Liver (tissue), 9 donors: ENCODE results near the gene COLEC12. TPM values are rescaled to one million over a fixed set of nuclear protein-coding genes. Genes with fewer than 3 reads are reported as not detected.

Source experiments
- DNase-seq: peaks from one replicate; pipeline ENCODE4 v3.0.0-alpha.2; 2017; ENCODE audit warnings: low spot score
- H3K27ac ChIP-seq, 2 donors: one replicate each; pipeline ENCODE4 v1.7.0; 2013; ENCODE audit warnings: inconsistent platforms in 2 of 2, low read length in 2 of 2, control low read depth in 1 of 2, low read depth in 1 of 2, mild to moderate bottlenecking in 1 of 2
- H3K27me3 ChIP-seq, 4 donors: one replicate each; pipeline versions ENCODE4 v1.6.1 to v1.7.0; 2013; ENCODE audit warnings: low read length in 3 of 4, inconsistent platforms in 1 of 4, mild to moderate bottlenecking in 1 of 4, moderate library complexity in 1 of 4; ENCODE audit not compliant: control insufficient read depth in 4 of 4, insufficient read depth in 4 of 4
- H3K36me3 ChIP-seq, 4 donors: one replicate each; pipeline versions ENCODE4 v1.6.1 to v1.7.0; 2013; ENCODE audit warnings: low read length in 3 of 4, mild to moderate bottlenecking in 3 of 4, low read depth in 1 of 4, moderate library complexity in 1 of 4; ENCODE audit not compliant: control insufficient read depth in 4 of 4, insufficient read depth in 3 of 4
- H3K4me1 ChIP-seq, 4 donors: one replicate each; pipeline versions ENCODE4 v1.6.1 to v1.7.0; 2013; ENCODE audit warnings: low read length in 3 of 4, mild to moderate bottlenecking in 3 of 4, moderate library complexity in 1 of 4; ENCODE audit not compliant: control insufficient read depth in 4 of 4, insufficient read depth in 4 of 4
- H3K4me3 ChIP-seq, 3 donors: one replicate each; pipeline versions ENCODE4 v1.6.1 to v1.7.0; 2013; ENCODE audit warnings: low read length in 3 of 3, control low read depth in 1 of 3, low read depth in 1 of 3, mild to moderate bottlenecking in 1 of 3
- H3K9ac ChIP-seq, 2 donors: one replicate each; pipeline ENCODE4 v1.7.0; 2013; ENCODE audit warnings: low read length in 2 of 2, mild to moderate bottlenecking in 2 of 2, moderate library complexity in 2 of 2, control low read depth in 1 of 2, low read depth in 1 of 2
- H3K9me3 ChIP-seq, 4 donors: one replicate each; pipeline versions ENCODE4 v1.6.1 to v1.7.0; 2013; ENCODE audit warnings: low read length in 3 of 4; ENCODE audit not compliant: control insufficient read depth in 4 of 4
- ATF3 ChIP-seq: IDR thresholded peaks from 2 replicates; pipeline ENCODE4 v1.6.1; 2016; ENCODE audit warnings: antibody characterized with exemption
- CTCF ChIP-seq: fragments of 150-350 bp; IDR thresholded peaks from 2 replicates; pipeline ENCODE4 v1.5.1; 2017; ENCODE audit warnings: improper control_type of control experiment, low read depth, low read length; ENCODE audit not compliant: missing input control
- EGR1 ChIP-seq, 2 donors: IDR thresholded peaks; 2 replicates each; pipeline ENCODE4 v1.6.1; 2016 to 2018; ENCODE audit warnings: antibody characterized with exemption in 2 of 2, low read depth in 2 of 2
- FOXA1 ChIP-seq: IDR thresholded peaks from 2 replicates; pipeline ENCODE4 v1.6.1; 2016; ENCODE audit warnings: antibody characterized with exemption
- FOXA2 ChIP-seq: IDR thresholded peaks from 2 replicates; pipeline ENCODE4 v1.6.1; 2016; ENCODE audit warnings: antibody characterized with exemption
- GABPA ChIP-seq, 2 donors: IDR thresholded peaks in 1 of 2; conservative IDR thresholded peaks in 1 of 2; 2 replicates each; pipeline ENCODE4 v1.6.1; 2016; ENCODE audit warnings: antibody characterized with exemption in 2 of 2, mild to moderate bottlenecking in 1 of 2, moderate library complexity in 1 of 2
- HNF4A ChIP-seq, 2 donors: conservative IDR thresholded peaks; 2 replicates each; pipeline ENCODE4 v1.6.1; 2016; ENCODE audit warnings: antibody characterized with exemption in 2 of 2, mild to moderate bottlenecking in 2 of 2
- HNF4G ChIP-seq: IDR thresholded peaks from 2 replicates; pipeline ENCODE4 v1.6.1; 2016; ENCODE audit warnings: antibody characterized with exemption
- JUND ChIP-seq, 2 donors: IDR thresholded peaks; 2 replicates each; pipeline ENCODE4 v1.6.1; 2016; ENCODE audit warnings: antibody characterized with exemption in 2 of 2
- MAX ChIP-seq: IDR thresholded peaks from 2 replicates; pipeline ENCODE4 v1.6.1; 2016; ENCODE audit warnings: antibody characterized with exemption
- NR2F2 ChIP-seq: IDR thresholded peaks from 2 replicates; pipeline ENCODE4 v1.6.1; 2016; ENCODE audit warnings: antibody characterized with exemption
- RAD21 ChIP-seq, 2 donors: IDR thresholded peaks; 2 replicates each; pipeline ENCODE4 v1.6.1; 2016; ENCODE audit warnings: antibody characterized with exemption in 2 of 2, mild to moderate bottlenecking in 2 of 2
- REST ChIP-seq: IDR thresholded peaks from 2 replicates; pipeline ENCODE4 v1.6.1; 2016; ENCODE audit warnings: antibody characterized with exemption, mild to moderate bottlenecking
- RXRA ChIP-seq, 2 donors: IDR thresholded peaks; 2 replicates each; pipeline ENCODE4 v1.6.1; 2017 to 2018; ENCODE audit warnings: antibody characterized with exemption in 2 of 2, mild to moderate bottlenecking in 1 of 2
- SP1 ChIP-seq: IDR thresholded peaks from 2 replicates; pipeline ENCODE4 v1.6.1; 2018; ENCODE audit warnings: antibody characterized with exemption, mild to moderate bottlenecking
- TAF1 ChIP-seq: conservative IDR thresholded peaks from 2 replicates; pipeline ENCODE4 v1.6.1; 2016; ENCODE audit warnings: antibody characterized with exemption, mild to moderate bottlenecking
- YY1 ChIP-seq: IDR thresholded peaks from 2 replicates; pipeline ENCODE4 v1.6.1; 2016; ENCODE audit warnings: antibody characterized with exemption, mild to moderate bottlenecking
- ZBTB33 ChIP-seq: IDR thresholded peaks from 2 replicates; pipeline ENCODE4 v1.6.1; 2016; ENCODE audit warnings: antibody characterized with exemption
- WGBS: extraction: QIAGEN DNeasy Blood & Tissue Kit; methylation state at CpG from one replicate; pipeline ENCODE4 v1.1.7; 2013; 5-methylcytosine and 5-hydroxymethylcytosine counted together
- polyA plus RNA-seq, 2 donors: library from polyadenylated mRNA; stranded (reverse) in 1 of 2; unstranded in 1 of 2; fragments of 200-250 nt in 1 of 2; fragments of >200 nt in 1 of 2; fragmentation: Nextera tagmentation in 1 of 2; extraction: Ambion mirVana in 1 of 2; gene quantifications; one replicate each; pipeline versions ENCODE4 v1.2.1 to v1.2.3, GENCODE V29; 2013 to 2015
- total RNA-seq, 2 donors: library from RNA; depleted of rRNA; stranded (reverse); fragments of >200 nt; gene quantifications; one replicate each; pipeline ENCODE4 v1.2.3, GENCODE V29; 2014
- donor health status: healthy.
- donor health status: healthy.
- donor health status: healthy.
- donor health status: healthy.
- donor health status: healthy.

Gene COLEC12
- total and polyA plus RNA-seq, 4 donors, result 0.03 to 1.6 (median 0.28) TPM

GRCh38 chr18:371609-371982 is 128.9 kb downstream of the COLEC12 start:
- no peak overlapping the region for H3K4me3 ChIP-seq
- H3K9me3 ChIP-seq, result no peaks in the 10 kb centered on the region
- no peak for DNase-seq
- 88% methylated on average over 7 of the region's 7 CpGs for WGBS
- TF ChIP-seq YY1, result no peak
- TF ChIP-seq GABPA (IDR thresholded peaks at IDR 0.05 in 1 of 2, conservative IDR thresholded peaks at IDR 0.05 in 1 of 2), result no peak
- TF ChIP-seq ZBTB33, result no peak
- TF ChIP-seq EGR1 (IDR thresholded peaks at IDR 0.05; ENCODE audit: low read depth in 2 of 2), result no peak
- TF ChIP-seq CTCF, result no peak
- no peak for TF ChIP-seq RAD21 (IDR thresholded peaks at IDR 0.05)
- TF ChIP-seq JUND (IDR thresholded peaks at IDR 0.05), result no peak
- TF ChIP-seq ATF3, result no peak
- TF ChIP-seq NR2F2, result no peak
- no peak for TF ChIP-seq FOXA1
- no peak for TF ChIP-seq REST
- no peak for TF ChIP-seq FOXA2
- H3K36me3 ChIP-seq, result no peaks in the 10 kb centered on the region
- H3K9ac ChIP-seq, result no peak overlapping the region
- H3K4me1 ChIP-seq, result no peaks in the 10 kb centered on the region
- H3K27me3 ChIP-seq, result no peaks in the 10 kb centered on the region
- H3K27ac ChIP-seq, result no peak overlapping the region

GRCh38 chr18:370751-371608 is 129.5 kb downstream of the COLEC12 start:
- Histone ChIP-seq H3K36me3 (no peaks in the 10 kb centered on the region), H3K9ac (no peak overlapping the region), H3K27me3 (peaks cover 0 to 3% (median 0%) of the 10 kb centered on the region in 4 donors), H3K9me3 (no peaks in the 10 kb centered on the region), H3K4me1 (no peaks in the 10 kb centered on the region), H3K4me3 (no peak overlapping the region), H3K27ac (no peak overlapping the region)
- 74% methylated on average over 5 of the region's 5 CpGs for WGBS
- no peak for DNase-seq
- TF ChIP-seq FOXA1 (no peak), GABPA (IDR thresholded peaks at IDR 0.05 in 1 of 2, conservative IDR thresholded peaks at IDR 0.05 in 1 of 2) (no peak), RAD21 (IDR thresholded peaks at IDR 0.05) (no peak), YY1 (no peak), MAX (no peak), RXRA (IDR thresholded peaks at IDR 0.05) (no peak), HNF4A (conservative IDR thresholded peaks at IDR 0.05) (no peak), HNF4G (no peak), FOXA2 (no peak), EGR1 (IDR thresholded peaks at IDR 0.05; ENCODE audit: low read depth in 2 of 2) (no peak), TAF1 (no peak), ZBTB33 (no peak), ATF3 (no peak), CTCF (no peak), SP1 (no peak)
